Right cardiac atrium (tissue), 5 donors: Measurements from ENCODE around the gene MFN2. TPM values are rescaled to one million over a fixed set of nuclear protein-coding genes. Genes with fewer than 3 reads are reported as not detected.
"Not testable (repeated sequence)": the region's sequence is repeated elsewhere in the genome, so short reads cannot be mapped to it uniquely, and the experiment has no call there.

Experiments used
- ATAC-seq, 2 donors: fragments of 200-7000 bp; cut with Tn5 transposase; one replicate each; pipeline versions ENCODE4 v1.8.0 to v1.9.1; 2020; ENCODE audit warnings: moderate library complexity in 2 of 2, mild to moderate bottlenecking in 1 of 2
- DNase-seq, 3 donors: peaks; one replicate each; pipeline ENCODE4 v3.0.0-alpha.2; 2020
- H3K27ac ChIP-seq: one replicate; pipeline ENCODE4 v1.5.1; 2013; ENCODE audit warnings: mild to moderate bottlenecking, low read length, control low read depth, moderate library complexity
- H3K27me3 ChIP-seq: one replicate; pipeline ENCODE4 v1.6.1; 2013; ENCODE audit not compliant: control insufficient read depth, insufficient read depth
- H3K4me1 ChIP-seq: one replicate; pipeline ENCODE4 v1.6.1; 2013; ENCODE audit warnings: low read length; ENCODE audit not compliant: control insufficient read depth, insufficient read depth
- H3K4me3 ChIP-seq: one replicate; pipeline ENCODE4 v1.5.1; 2013; ENCODE audit warnings: low read length, control low read depth
- H3K9me3 ChIP-seq: one replicate; pipeline ENCODE4 v1.6.1; 2013; ENCODE audit warnings: low read length; ENCODE audit not compliant: control insufficient read depth
- WGBS: extraction: QIAGEN DNeasy Blood & Tissue Kit; methylation state at CpG from one replicate; pipeline ENCODE4 v1.1.7; 2013; 5-methylcytosine and 5-hydroxymethylcytosine counted together
- intact Hi-C, 4 donors: fragments of 100-400 bp; cut with DNase I; formaldehyde crosslinking; loops; one replicate each; pipeline versions ENCODE4 v1.11.0 to v1.14.0; 2022 to 2023
- polyA plus RNA-seq: library from polyadenylated mRNA; stranded (reverse); fragments of 200-250 nt; gene quantifications from one replicate; pipeline ENCODE4 v1.2.3, GENCODE V29; 2013
- total RNA-seq, 4 donors: library from RNA; stranded (reverse); fragmentation: NEBNext Ultra II Directional; extraction: Animal tissue kit (Norgen Biotek cat#: 25700); gene quantifications; one replicate each; pipeline ENCODE4 v1.2.1, GENCODE V29; 2021
- donor health status: healthy with polysubstance abuse.
- donor health status: DM: no; HTN: yes; CAD: no.
- donor health status: DM: no; HTN: no; CAD: no.
- donor health status: DM: no; HTN: yes; CAD: no; lungs with severe emphysema.
- donor health status: DM: yes; HTN: yes; CAD: no.

Gene MFN2
- total and polyA plus RNA-seq, 5 donors: 237 to 449 (median 412) TPM

GRCh38 chr1:12026586-12026985 is 46.3 kb downstream of the MFN2 start:
- DNase-seq (peak in 1 of 3 donors; percentile 2), ATAC-seq (no peak)
- Histone ChIP-seq H3K9me3 (no peaks in the 10 kb centered on the region), H3K27ac (no peak overlapping the region), H3K27me3 (no peaks in the 10 kb centered on the region), H3K4me3 (no peak overlapping the region), H3K4me1 (no peaks in the 10 kb centered on the region)
- 85% methylated on average over 10 of the region's 10 CpGs for WGBS
- intact Hi-C loops: loop anchor here in 1 of 4 donors (10.0 kb wide), 1 partner anchor 192 kb away; no protein-coding TSS in a partner anchor

GRCh38 chr1:12028248-12028647 is 48.0 kb downstream of the MFN2 start:
- H3K4me1 ChIP-seq: no peaks in the 10 kb centered on the region
- no peaks in the 10 kb centered on the region for H3K27me3 ChIP-seq
- intact Hi-C loops: loop anchor here in 1 of 4 donors (10.0 kb wide), 1 partner anchor 193 kb away; no protein-coding TSS in a partner anchor
- H3K4me3 ChIP-seq: no peak overlapping the region
- H3K9me3 ChIP-seq: no peaks in the 10 kb centered on the region
- ATAC-seq (no peak), DNase-seq (peak in 1 of 3 donors; percentile 3)
- 95% methylated on average over 8 of the region's 8 CpGs for WGBS
- no peak overlapping the region for H3K27ac ChIP-seq

- Histone ChIP-seq H3K9me3 (no peaks in the 10 kb centered on the region), H3K27me3 (no peaks in the 10 kb centered on the region), H3K27ac (no peak overlapping the region), H3K4me1 (no peaks in the 10 kb centered on the region), H3K4me3 (no peak overlapping the region)
- DNase-seq (peak in 2 of 3 donors; percentile 29 to 51), ATAC-seq (no peak)
- intact Hi-C loops: loop anchor here in 1 of 4 donors (10.0 kb wide), 1 partner anchor 194 kb away; no protein-coding TSS in a partner anchor
- 95% methylated on average over 19 of the region's 19 CpGs for WGBS
These were observed 48.8 kb downstream of the MFN2 start for GRCh38 chr1:12028957-12029511.

GRCh38 chr1:12029720-12030339 is 49.6 kb downstream of the MFN2 start:
- 92% methylated on average over 32 of the region's 32 CpGs for WGBS
- Histone ChIP-seq H3K9me3 (no peaks in the 10 kb centered on the region), H3K27ac (no peak overlapping the region), H3K4me3 (no peak overlapping the region), H3K27me3 (no peaks in the 10 kb centered on the region), H3K4me1 (no peaks in the 10 kb centered on the region)
- DNase-seq (peak in 2 of 3 donors; percentile 33 to 58), ATAC-seq (peak in 1 of 2 donors; percentile 9)
- intact Hi-C loops: loop anchor here in 1 of 4 donors (5.0 to 10.0 kb wide), 2 partner anchors 123 to 195 kb away; no protein-coding TSS in a partner anchor

GRCh38 chr1:12031039-12031980 is 51.1 kb downstream of the MFN2 start:
- intact Hi-C loops: loop anchor here in 1 of 4 donors (5.0 kb wide), 1 partner anchor 124 kb away; no protein-coding TSS in a partner anchor

GRCh38 chr1:12032161-12032621 is 51.9 kb downstream of the MFN2 start:
- Histone ChIP-seq H3K27ac (no peak overlapping the region), H3K9me3 (no peaks in the 10 kb centered on the region), H3K27me3 (no peaks in the 10 kb centered on the region), H3K4me3 (no peak overlapping the region), H3K4me1 (no peaks in the 10 kb centered on the region)
- ATAC-seq (no peak), DNase-seq (peak in 2 of 3 donors; percentile 40 to 54)
- WGBS: 84% methylated on average over 10 of the region's 10 CpGs
- intact Hi-C loops: loop anchor here in 1 of 4 donors (5.0 kb wide), 1 partner anchor 125 kb away; no protein-coding TSS in a partner anchor

More at GRCh38 chr1:12031039-12031980, 51.1 kb downstream of the MFN2 start:
- ATAC-seq: peak; percentile 57
- Histone ChIP-seq H3K4me1 (no peaks in the 10 kb centered on the region), H3K27me3 (no peaks in the 10 kb centered on the region), H3K9me3 (no peaks in the 10 kb centered on the region), H3K27ac (no peak overlapping the region), H3K4me3 (no peak overlapping the region)
- peak in 2 of 3 donors; percentile 66 to 67 for DNase-seq
- 74% methylated on average over 20 of the region's 20 CpGs for WGBS

GRCh38 chr1:12033441-12033840 is 53.2 kb downstream of the MFN2 start:
- intact Hi-C loops: loop anchor here in 1 of 4 donors (5.0 kb wide), 1 partner anchor 126 kb away; no protein-coding TSS in a partner anchor
- ATAC-seq: not testable (repeated sequence)

GRCh38 chr1:12034381-12034801 is 54.1 kb downstream of the MFN2 start:
- Histone ChIP-seq H3K9me3 (no peaks in the 10 kb centered on the region), H3K4me1 (no peaks in the 10 kb centered on the region), H3K27ac (no peak overlapping the region), H3K4me3 (no peak overlapping the region), H3K27me3 (no peaks in the 10 kb centered on the region)
- ATAC-seq (peak in 1 of 2 donors; percentile 12), DNase-seq (peak; percentile 69 to 87 (median 86))
- WGBS: 54% methylated on average over 7 of the region's 7 CpGs
- intact Hi-C loops: loop anchor here in 1 of 4 donors (5.0 kb wide), 1 partner anchor 127 kb away; no protein-coding TSS in a partner anchor

More at GRCh38 chr1:12033441-12033840, 53.2 kb downstream of the MFN2 start:
- not testable (repeated sequence) for DNase-seq, H3K27ac ChIP-seq, H3K4me3 ChIP-seq, H3K9me3 ChIP-seq, H3K4me1 ChIP-seq, H3K27me3 ChIP-seq
- 88% methylated on average over 5 of the region's 5 CpGs for WGBS

- DNase-seq (no peak), ATAC-seq (no peak)
- no peaks in the 10 kb centered on the region for H3K4me1 ChIP-seq
- H3K9me3 ChIP-seq: no peaks in the 10 kb centered on the region
- WGBS: 74% methylated on average over 4 of the region's 4 CpGs
- H3K27ac ChIP-seq: no peak overlapping the region
- H3K4me3 ChIP-seq: no peak overlapping the region
- intact Hi-C loops: no loop called here
- H3K27me3 ChIP-seq: no peaks in the 10 kb centered on the region
These were observed 55.1 kb downstream of the MFN2 start for GRCh38 chr1:12035312-12035711.
